Ramos (cell line): ENCODE results near the gene KCNT1.

ENCODE experiments used
- in situ Hi-C: fragments of 300-500 bp; cut with MboI; formaldehyde crosslinking; loops from one replicate; pipeline ENCODE4 v1.14.3; 2022; ENCODE audit warnings: low sequenced_read_pairs; ENCODE audit not compliant: unreplicated experiment

The KCNT1 gene

GRCh38 chr9:135760465-135760864, 58.5 kb downstream of the KCNT1 start:
- in situ Hi-C loops = no loop called here

GRCh38 chr9:135761150-135761844, 59.3 kb downstream of the KCNT1 start:
- in situ Hi-C loops = no loop called here

GRCh38 chr9:135761845-135762168, 59.8 kb downstream of the KCNT1 start:
- in situ Hi-C loops = no loop called here

- in situ Hi-C loops = no loop called here
Observed at GRCh38 chr9:135762921-135763320, 60.9 kb downstream of the KCNT1 start.

GRCh38 chr9:135763716-135764446, 61.9 kb downstream of the KCNT1 start:
- in situ Hi-C loops = no loop called here

GRCh38 chr9:135764731-135765130, 62.7 kb downstream of the KCNT1 start:
- in situ Hi-C loops = no loop called here

GRCh38 chr9:135765416-135765815, 63.4 kb downstream of the KCNT1 start:
- in situ Hi-C loops = no loop called here

- in situ Hi-C loops = no loop called here
Observed at GRCh38 chr9:135766251-135766650, 64.3 kb downstream of the KCNT1 start.

GRCh38 chr9:135766707-135767106, 64.7 kb downstream of the KCNT1 start:
- in situ Hi-C loops = no loop called here

GRCh38 chr9:135768516-135769218, 66.7 kb downstream of the KCNT1 start:
- in situ Hi-C loops = no loop called here

GRCh38 chr9:135769489-135770202, 67.7 kb downstream of the KCNT1 start:
- in situ Hi-C loops = no loop called here

GRCh38 chr9:135770203-135770535, 68.2 kb downstream of the KCNT1 start:
- in situ Hi-C loops = no loop called here

GRCh38 chr9:135770771-135771170, 68.8 kb downstream of the KCNT1 start:
- in situ Hi-C loops = no loop called here

GRCh38 chr9:135771401-135772051, 69.5 kb downstream of the KCNT1 start:
- in situ Hi-C loops = no loop called here

- in situ Hi-C loops = no loop called here
Observed at GRCh38 chr9:135772056-135772646, 70.2 kb downstream of the KCNT1 start.

GRCh38 chr9:135772702-135773493, 70.9 kb downstream of the KCNT1 start:
- in situ Hi-C loops = no loop called here

- in situ Hi-C loops = no loop called here
Observed at GRCh38 chr9:135773530-135774238, 71.7 kb downstream of the KCNT1 start.

- in situ Hi-C loops = no loop called here
Observed at GRCh38 chr9:135774239-135774747, 72.3 kb downstream of the KCNT1 start.
